Measurements from ENCODE around the gene PSME1. TPM values are rescaled to one million over a fixed set of nuclear protein-coding genes. Genes with fewer than 3 reads are reported as not detected.

The PSME1 gene
- total RNA-seq, 1 donor from 2014 or later, result 73.5 TPM

- no peak for DNase-seq
Observed at GRCh38 chr14:24130380-24130716, 5.6 kb upstream of the PSME1 start, which contains the start of gene FITM1. Gene FITM1 (plus strand): TSS chr14:24130659. CDS start chr14:24131564, 905 bp downstream.

- peak; percentile 94 for DNase-seq
Observed at GRCh38 chr14:24130717-24131548, 5.1 kb upstream of the PSME1 start.

GRCh38 chr14:24131549-24131966, 4.4 kb upstream of the PSME1 start:
- peak; percentile 35 for DNase-seq

- DNase-seq, result no peak
Observed at GRCh38 chr14:24132061-24132685, 3.8 kb upstream of the PSME1 start.

GRCh38 chr14:24132976-24133375, 3.0 kb upstream of the PSME1 start:
- DNase-seq, result no peak

GRCh38 chr14:24133735-24134134, 2.3 kb upstream of the PSME1 start:
- DNase-seq, result no peak

GRCh38 chr14:24135584-24135833, 485 bp upstream of the PSME1 start:
- no peak for DNase-seq

GRCh38 chr14:24136684-24137528, 912 bp downstream of the PSME1 start:
- DNase-seq, result no peak

- no peak for DNase-seq
Observed at GRCh38 chr14:24137529-24138395, 1.8 kb downstream of the PSME1 start.

- no peak for DNase-seq
Observed at GRCh38 chr14:24138396-24139271, 2.6 kb downstream of the PSME1 start.

- no peak for DNase-seq
Observed at GRCh38 chr14:24139272-24139934, 3.4 kb downstream of the PSME1 start.

GRCh38 chr14:24141097-24141880, 5.3 kb downstream of the PSME1 start, which contains the start of gene EMC9:
Gene EMC9 (minus strand): TSS chr14:24141591. CDS start chr14:24141304, 287 bp downstream.
- peak; percentile 100 for DNase-seq

- DNase-seq, result no peak
Observed at GRCh38 chr14:24143511-24143910, 7.5 kb downstream of the PSME1 start.

- DNase-seq, result no peak
Observed at GRCh38 chr14:24144451-24144850, 8.5 kb downstream of the PSME1 start.

- DNase-seq, result no peak
Observed at GRCh38 chr14:24145219-24145618, 9.2 kb downstream of the PSME1 start.

GRCh38 chr14:24145690-24146452, 9.9 kb downstream of the PSME1 start:
- DNase-seq, result no peak

GRCh38 chr14:24146453-24146977, 10.5 kb downstream of the PSME1 start, which contains the start of gene PSME2:
Gene PSME2 (minus strand): TSS chr14:24146610. CDS start chr14:24146581, 29 bp downstream.
- peak; percentile 98 for DNase-seq
